K562 (cell line): ENCODE measurements around the gene DPM2. TPM values are rescaled to one million over a fixed set of nuclear protein-coding genes. Genes with fewer than 3 reads are reported as not detected.

Experiments used
- MLLT1 ChIP-seq, 2 experiments: fragments of 450-650 bp; IDR thresholded peaks; 2 replicates each; pipeline ENCODE4 v1.6.1; 2016
- NFIC ChIP-seq: fragments of 450-650 bp; IDR thresholded peaks from 2 replicates; pipeline ENCODE4 v1.6.1; 2017; ENCODE audit warnings: mild to moderate bottlenecking, inconsistent platforms
- RBM34 ChIP-seq: fragments of 200-400 bp; formaldehyde crosslinking; IDR thresholded peaks from 2 replicates; pipeline ENCODE4 v1.6.1; 2018; ENCODE audit warnings: low read length, borderline replicate concordance; ENCODE audit not compliant: insufficient read depth
- SAFB ChIP-seq: fragments of 200-400 bp; formaldehyde crosslinking; IDR thresholded peaks from 2 replicates; pipeline ENCODE4 v1.6.1; 2017; ENCODE audit warnings: low read depth, low read length, borderline replicate concordance
- ZNF586 ChIP-seq: fragments of 450-650 bp; formaldehyde crosslinking; conservative IDR thresholded peaks from 2 replicates; pipeline ENCODE4 v1.4.0; 2020; ENCODE audit warnings: mild to moderate bottlenecking, moderate library complexity
- polyA plus RNA-seq, 8 experiments: library from polyadenylated mRNA; depleted of rRNA in 4 of 8; stranded (reverse) in 5 of 8; unstranded in 3 of 8; fragments of >200 nt; fragmentation: Nextera tagmentation in 2 of 8; fragmentation: Illumina TruSeq in 1 of 8; extraction: Ambion mirVana in 2 of 8; extraction: Trizol in 1 of 8; gene quantifications; 2 replicates each; pipeline versions ENCODE4 v1.2.1 to v1.2.3, GENCODE V29; 2011 to 2014; ENCODE audit warnings: inconsistent platforms in 1 of 8, missing spikeins in 1 of 8
- total RNA-seq, 7 experiments: library from RNA; depleted of rRNA in 6 of 7; stranded (reverse); fragments of >200 nt in 6 of 7; fragmentation: Illumina TruSeq in 2 of 7; extraction: Trizol in 2 of 7; gene quantifications; 2 replicates each; pipeline versions ENCODE4 v1.2.1 to v1.2.3, GENCODE V29; 2011 to 2021; ENCODE audit warnings: low replicate concordance in 1 of 7
- TF ChIP-seq, protein P1 (sequence below): fragments of 450-650 bp; IDR thresholded peaks from 2 replicates; pipeline ENCODE4 v1.6.1; 2017; ENCODE audit warnings: antibody characterized with exemption, mild to moderate bottlenecking

DPM2 gene
- total and polyA plus RNA-seq, 9 of the 15 experiments (the other 6 are each of a cell fraction or from before 2014, with no cell fraction given), result 43.5 to 126 (median 71.1) TPM

GRCh38 chr9:127942216-127943010 is 4.8 kb upstream of the DPM2 start (continued):
- no peak for TF ChIP-seq SAFB
- TF ChIP-seq NFIC, result no peak
- TF ChIP-seq RBM34, result no peak
- TF ChIP-seq, protein P1, sequence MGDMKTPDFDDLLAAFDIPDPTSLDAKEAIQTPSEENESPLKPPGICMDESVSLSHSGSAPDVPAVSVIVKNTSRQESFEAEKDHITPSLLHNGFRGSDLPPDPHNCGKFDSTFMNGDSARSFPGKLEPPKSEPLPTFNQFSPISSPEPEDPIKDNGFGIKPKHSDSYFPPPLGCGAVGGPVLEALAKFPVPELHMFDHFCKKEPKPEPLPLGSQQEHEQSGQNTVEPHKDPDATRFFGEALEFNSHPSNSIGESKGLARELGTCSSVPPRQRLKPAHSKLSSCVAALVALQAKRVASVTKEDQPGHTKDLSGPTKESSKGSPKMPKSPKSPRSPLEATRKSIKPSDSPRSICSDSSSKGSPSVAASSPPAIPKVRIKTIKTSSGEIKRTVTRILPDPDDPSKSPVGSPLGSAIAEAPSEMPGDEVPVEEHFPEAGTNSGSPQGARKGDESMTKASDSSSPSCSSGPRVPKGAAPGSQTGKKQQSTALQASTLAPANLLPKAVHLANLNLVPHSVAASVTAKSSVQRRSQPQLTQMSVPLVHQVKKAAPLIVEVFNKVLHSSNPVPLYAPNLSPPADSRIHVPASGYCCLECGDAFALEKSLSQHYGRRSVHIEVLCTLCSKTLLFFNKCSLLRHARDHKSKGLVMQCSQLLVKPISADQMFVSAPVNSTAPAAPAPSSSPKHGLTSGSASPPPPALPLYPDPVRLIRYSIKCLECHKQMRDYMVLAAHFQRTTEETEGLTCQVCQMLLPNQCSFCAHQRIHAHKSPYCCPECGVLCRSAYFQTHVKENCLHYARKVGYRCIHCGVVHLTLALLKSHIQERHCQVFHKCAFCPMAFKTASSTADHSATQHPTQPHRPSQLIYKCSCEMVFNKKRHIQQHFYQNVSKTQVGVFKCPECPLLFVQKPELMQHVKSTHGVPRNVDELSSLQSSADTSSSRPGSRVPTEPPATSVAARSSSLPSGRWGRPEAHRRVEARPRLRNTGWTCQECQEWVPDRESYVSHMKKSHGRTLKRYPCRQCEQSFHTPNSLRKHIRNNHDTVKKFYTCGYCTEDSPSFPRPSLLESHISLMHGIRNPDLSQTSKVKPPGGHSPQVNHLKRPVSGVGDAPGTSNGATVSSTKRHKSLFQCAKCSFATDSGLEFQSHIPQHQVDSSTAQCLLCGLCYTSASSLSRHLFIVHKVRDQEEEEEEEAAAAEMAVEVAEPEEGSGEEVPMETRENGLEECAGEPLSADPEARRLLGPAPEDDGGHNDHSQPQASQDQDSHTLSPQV, result no peak
- TF ChIP-seq ZNF586 (CRISPR knock-in tag), result no peak
- 0 out of 4 replicates have a peak, but pooled peaks of 1 of the 2 experiments have one; percentile 48 for TF ChIP-seq MLLT1 (IDR thresholded peaks at IDR 0.05)
